HG03469 (cell line): Measurements from ENCODE around the gene CKMT1B.
"Not testable (repeated sequence)": the region's sequence is repeated elsewhere in the genome, so short reads cannot be mapped to it uniquely, and the experiment has no call there.

Experiments
- ATAC-seq: cut with Tn5 transposase; IDR thresholded peaks from one replicate; pipeline ENCODE4 v1.9.1; 2021; ENCODE audit warnings: mild to moderate bottlenecking, moderate library complexity, moderate number of reproducible peaks; ENCODE audit not compliant: unreplicated experiment

The CKMT1B gene

DNA sequence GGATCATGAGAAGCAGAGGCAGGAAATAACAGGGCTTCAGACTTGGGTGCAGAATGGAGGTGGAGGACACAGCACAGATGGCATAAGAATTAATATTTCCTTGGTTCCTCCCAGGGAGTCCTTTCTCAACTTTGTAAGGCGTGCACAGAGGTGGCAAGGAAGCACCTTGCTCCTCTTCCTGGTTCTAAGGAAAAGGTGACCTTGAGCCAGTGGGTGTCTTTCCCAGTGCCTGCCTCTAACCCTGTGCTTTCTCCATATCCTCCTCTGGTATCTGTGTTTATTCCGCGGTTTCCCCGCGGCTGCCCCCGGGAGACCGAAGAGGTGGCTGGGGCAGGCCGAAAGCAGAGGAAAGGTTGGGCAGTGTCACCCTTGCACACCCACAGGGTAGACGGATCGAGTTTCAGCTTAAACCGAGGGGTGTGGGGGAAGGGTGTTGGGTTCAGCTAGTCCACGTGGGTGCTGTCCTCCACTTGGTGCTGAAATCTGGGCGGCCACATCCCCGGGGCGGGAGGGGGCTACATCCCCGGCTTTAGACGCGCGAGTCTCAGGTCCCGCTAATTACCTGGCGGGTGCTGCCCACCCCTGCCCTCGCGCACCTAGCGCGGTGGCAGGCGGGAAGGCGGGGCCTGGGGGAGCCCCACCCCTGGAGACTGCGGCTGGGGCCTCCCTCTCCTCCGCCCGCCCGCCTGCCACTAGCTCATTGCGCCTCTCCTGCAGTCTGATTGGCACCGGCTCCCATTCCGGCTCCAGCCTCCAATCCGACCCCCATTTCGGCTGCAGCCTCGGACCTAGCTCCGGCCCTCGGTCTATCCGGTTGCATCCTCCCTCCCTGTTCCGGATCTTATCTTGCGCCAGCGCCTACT is at the start of gene CKMT1B:
TSS of gene CKMT1B (plus strand) at position 700 of the 863 bp plus-strand sequence. CDS start 192 bp downstream, outside the sequence.
- ATAC-seq, result not testable (repeated sequence)

DNA sequence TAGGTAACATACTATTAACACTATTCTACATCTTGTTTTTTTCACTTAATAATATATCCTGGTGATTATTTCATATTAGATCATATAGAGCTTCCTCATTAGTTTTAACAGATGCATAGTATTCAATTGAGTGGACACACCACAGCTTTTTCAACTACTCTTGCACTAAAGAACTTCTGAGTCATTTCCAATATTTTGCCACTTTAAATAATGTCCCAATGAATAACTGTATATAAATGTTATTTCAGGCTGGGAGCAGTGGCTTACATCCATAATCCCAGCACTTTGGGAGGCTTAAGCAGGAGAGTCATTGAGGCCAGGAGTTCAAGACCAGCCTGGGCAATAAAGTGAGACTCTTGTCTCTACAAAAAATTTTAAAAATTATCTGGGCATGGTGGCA is 49.6 kb upstream of the CKMT1B start:
- no peak for ATAC-seq

DNA sequence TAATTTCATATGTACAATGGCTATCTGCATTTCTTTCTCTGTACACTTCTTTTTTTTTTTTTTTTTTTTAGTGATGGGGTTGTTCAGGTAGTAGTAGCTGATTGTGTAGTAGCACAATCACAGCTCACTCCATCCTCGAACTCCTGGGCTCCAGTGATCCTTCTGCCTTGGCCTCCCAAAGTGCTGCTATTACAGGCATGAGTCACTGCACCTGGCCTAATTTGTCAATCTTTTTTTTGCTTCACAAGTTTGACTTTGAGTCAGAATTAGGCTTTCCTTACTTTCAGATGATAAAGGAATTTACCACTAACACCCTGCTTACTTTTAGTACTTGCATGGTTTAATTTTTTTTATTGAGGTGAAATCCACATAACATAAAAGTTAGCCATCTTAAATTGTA is 48.4 kb upstream of the CKMT1B start:
- ATAC-seq, result no peak

DNA sequence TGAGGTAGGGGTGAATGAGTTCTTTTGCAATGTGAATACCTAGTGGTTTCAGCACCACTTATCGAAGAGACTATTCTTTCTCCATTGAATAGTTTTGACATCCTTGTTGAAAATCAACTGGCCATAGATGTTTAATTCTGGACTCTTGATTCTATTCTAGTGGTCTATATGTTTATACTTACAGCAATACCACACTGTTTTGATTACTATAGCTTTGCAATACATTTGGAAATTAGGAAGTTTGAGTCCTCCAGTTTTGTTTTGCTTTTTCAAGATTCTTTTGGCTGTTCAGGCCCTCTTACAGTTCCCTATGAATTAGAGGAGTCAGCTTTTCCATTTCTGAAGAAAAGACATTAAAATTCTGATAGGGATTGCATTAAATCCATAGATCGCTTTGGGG is 46.3 kb upstream of the CKMT1B start:
- no peak for ATAC-seq

DNA sequence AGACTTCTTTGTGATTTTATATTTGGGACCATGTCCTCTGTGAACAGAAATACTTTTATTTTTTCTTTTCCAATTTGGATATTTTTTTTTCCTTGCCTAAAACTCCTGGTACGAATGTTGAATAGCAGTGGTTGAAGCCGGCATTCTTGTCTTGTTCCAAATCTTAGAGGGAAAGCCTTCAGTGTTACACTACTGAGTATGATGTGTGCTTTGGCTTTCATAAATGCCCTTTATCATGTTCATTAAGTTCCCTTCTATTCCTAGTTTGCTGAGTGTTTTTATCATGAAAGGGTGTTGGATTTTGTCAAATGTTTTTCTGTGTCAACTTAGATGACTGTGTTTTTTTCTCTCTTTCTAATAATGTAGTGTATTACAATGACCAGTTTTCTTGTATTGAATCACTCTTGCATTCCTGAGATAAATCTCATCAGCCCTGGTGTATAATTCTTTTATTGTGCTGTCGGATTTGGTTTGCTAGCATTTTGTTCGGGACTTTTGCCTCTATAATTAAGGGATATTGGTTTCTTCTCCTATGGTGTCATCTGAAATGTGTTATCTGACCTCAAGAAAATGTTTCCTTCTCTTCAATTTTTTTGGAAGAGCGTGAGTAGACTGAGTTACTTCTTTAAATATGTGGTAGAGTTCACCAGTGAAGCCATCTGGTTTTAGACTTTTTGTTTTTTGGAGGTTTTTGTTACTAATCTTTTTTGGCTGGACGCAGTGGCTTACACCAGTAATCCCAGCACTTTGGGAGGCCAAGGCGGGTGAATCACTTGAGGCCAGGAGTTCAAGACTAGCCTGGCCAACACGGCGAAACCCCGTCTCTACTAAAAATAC is 43.1 kb upstream of the CKMT1B start:
- no peak for ATAC-seq

DNA sequence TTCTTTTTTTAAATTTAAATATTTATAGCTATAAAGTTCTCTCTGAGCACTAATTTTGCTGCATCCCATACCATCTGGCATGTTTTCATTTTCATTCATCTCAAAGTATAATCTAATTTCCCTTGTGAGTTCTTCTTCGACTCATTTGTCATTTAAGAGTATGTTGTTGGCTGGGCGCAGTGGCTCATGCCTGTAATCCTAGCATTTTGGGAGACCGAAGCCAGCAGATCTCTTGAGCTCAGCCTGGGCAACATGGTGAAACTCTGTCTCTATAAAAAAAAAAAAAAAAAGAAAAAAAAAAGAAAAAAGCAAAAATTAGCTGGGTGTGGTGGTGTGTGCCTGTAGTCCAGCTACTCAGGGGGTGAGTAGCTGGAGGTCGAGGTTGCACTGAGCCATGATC is 41.6 kb upstream of the CKMT1B start:
- no peak for ATAC-seq

DNA sequence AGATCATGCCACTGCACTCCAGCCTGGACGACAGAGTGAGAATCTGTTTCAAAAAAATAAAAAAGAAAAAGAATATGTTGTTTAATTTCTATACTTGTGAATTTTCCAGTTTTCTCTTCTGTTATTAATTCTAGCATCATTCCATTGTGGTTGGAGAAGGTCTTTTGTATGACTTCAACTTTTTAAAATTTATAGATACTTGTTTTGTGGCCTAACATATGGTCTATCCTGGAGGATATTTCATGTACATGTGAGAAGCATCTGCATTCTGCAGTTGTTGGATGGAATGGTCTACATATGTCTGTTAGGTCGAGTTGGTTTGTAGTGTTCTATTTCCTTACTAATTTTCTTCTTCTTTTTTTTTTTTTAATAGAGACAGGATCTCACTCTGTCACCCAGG is 40.8 kb upstream of the CKMT1B start:
- no peak for ATAC-seq

DNA sequence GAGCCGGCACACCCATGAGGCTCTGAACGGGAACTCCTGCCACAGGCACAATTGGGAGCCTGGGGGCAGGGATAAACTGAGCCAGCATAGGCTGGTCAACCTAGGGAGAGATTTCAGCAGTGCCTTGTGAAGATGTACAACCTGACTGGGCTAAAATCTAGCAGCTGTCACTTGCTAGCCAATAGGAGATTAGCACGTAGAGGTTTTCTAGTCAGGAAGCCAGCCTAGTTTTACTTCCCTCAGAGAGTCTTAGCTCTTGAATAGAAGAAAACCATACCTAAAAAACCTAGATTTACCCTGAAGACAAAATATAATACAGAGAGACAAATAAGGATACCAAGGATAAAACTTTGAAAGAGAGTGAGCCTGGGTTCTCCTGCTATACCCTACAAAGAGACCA is 31.1 kb upstream of the CKMT1B start:
- ATAC-seq, result not testable (repeated sequence)

DNA sequence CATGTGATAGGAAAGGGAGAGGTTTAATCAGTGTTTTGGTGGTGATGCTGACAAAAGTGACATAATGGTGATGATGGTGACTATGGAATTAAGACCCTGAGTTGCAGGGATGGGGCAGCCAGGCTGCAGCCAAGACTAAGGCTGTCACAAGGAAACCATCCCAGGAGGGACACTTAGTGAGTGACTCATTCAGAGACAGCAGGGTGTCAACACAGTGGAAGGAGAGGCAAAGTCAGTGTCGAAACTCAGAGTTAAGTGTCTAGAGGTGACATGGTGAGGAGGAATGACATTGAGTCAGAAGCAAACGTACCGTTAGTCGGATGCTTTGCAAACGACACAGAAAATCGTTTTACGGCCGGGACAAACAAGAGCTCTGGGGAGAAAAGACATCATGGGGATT is 30.0 kb upstream of the CKMT1B start:
- not testable (repeated sequence) for ATAC-seq

DNA sequence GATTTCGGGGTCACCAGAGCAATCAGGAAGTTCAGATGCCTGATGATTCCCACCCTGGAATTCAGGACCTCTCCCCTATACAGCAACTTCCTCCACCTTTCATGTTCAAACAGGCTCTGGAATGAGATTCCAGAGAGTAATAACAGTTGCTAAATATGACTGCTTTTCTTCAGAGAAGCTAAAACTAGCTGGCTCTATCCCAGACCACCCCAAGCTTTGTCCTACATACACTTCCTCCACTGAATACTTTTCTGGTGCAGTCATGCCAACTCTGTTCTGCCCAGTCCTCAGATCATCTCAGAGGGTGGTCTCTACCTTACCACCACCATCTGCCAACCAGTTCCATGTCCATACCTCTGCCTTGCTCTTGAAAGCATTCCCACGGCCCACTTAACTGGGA is 27.2 kb upstream of the CKMT1B start:
- ATAC-seq, result not testable (repeated sequence)

DNA sequence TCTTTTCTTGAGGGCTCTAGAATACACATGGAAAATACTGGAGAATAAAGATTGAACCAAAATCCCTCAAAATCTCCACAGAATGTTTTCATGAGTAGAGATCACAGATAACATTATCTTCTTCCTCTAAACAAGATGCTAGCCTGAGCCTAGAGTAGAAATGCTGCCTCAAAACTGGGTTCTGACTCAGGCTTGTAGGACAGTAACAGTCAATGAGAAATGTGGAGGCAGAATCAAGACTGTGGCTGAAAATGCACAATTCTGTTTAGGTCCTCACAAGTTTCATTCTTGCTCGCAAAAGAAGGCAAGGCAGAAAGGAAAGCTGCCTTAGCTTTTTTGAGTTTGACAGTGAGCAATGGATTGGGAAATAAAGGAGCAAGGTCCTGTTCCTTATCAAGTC is 19.2 kb upstream of the CKMT1B start:
- not testable (repeated sequence) for ATAC-seq

DNA sequence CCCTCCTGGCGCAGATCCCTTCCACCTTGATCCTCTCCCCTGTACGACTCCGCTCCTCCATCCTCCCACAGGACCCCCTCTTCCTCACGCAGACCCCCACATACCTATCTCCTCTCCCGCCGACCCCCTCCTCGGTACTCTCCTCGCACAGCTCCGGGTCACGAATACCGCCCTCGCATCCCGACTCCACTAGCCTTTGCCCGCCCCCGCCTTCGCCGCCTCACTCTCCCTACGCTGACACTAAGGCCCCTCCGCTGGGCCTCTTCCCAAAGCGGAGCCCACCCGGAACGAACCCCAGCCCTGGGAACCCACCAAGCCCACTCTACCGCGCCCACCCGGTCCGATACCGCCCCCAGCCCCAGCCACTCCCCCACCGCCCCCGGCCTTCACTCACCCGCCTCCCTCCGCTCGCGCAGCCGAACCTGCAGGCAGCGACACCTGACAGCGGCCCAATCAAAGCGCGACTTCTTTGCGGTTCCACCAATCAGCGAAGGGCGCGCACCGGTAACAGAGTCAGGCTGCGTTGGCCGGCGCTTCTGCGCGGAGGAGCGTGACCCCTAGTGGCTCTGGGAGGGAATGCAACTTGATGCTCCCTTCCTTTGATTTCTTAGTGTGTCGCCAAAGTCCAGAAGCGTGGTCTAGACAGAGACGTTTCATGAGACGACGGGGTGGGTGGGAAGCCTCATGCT is 3.9 kb upstream of the CKMT1B start, which contains the start of gene PPIP5K1:
TSS of gene PPIP5K1 (minus strand) at position 431 of the 689 bp plus-strand sequence. CDS start 5,704 bp downstream, outside the sequence.
- ATAC-seq, result peak; percentile 79

DNA sequence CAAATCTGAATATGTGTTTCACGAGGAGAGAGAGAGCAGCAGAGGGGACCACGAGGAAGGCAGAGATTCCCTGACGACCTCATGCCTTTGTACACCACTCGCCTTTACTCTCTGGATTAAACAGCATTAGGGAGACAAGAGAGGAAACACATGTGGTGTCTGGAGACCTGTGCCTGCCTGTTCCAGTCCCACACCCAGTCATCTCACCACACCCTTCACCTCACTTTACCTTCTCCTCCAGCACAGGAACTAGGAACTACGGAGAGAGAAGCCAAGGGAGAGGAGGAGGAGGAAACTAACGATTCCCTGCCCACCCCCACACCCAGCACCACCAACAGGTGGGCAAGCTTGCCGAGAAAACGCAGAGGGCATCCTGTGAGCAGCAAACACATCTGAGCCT is 986 bp upstream of the CKMT1B start:
- not testable (repeated sequence) for ATAC-seq

DNA sequence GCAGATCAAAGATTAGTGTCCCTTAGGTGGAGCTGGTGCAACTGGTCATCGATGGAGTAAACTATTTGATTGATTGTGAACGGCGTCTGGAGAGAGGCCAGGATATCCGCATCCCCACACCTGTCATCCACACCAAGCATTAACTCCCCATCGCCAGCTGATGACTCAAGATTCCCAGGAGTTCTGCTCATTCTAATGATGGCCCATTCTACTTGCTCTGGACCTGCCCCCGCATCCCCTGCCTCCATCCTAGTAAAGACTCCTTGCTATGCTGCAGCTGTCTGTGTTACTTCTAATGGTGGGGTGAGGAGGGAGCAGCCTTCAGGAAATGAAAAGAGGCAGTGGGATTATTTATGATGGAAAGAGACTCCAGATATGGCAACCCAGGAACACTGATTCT is 5.3 kb downstream of the CKMT1B start:
- not testable (repeated sequence) for ATAC-seq

DNA sequence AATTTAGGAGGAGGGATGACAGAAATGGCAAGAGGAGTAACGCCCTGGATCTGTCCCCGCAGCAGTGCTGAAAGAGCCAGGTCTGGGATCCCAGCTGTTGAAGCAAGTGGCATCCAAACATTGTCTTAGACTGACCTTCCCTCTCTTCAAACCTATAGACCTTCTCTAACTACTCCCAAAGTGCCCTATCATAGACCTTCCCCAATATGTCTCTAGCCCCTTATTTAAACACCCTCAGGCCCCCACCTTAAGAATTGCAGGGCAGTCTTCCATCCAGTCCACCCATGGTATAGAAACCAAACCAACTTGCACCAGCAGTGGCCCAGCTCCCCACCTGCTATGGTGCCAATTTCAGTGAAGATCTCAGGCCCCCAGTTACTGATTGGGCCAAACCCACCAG is 6.4 kb downstream of the CKMT1B start:
- ATAC-seq, result not testable (repeated sequence)

DNA sequence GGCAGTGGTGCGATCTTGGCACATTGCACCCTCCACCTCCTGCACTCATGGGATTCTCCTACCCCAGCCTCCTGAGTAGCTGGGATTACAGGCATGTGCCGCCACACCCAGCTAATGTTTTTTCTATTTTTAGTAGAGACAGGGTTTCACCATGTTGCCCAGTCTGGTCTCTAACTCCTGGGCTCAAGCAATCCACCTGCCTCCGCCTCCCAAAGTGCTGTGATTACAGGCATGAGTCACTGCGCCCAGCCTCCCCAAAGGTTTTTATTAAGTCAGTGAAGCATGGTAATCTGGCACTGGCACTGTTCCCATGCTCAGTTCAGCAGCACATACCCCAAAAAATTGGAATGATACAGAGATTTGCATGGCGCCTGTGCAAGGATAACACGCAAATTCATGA is 8.4 kb downstream of the CKMT1B start:
- not testable (repeated sequence) for ATAC-seq

DNA sequence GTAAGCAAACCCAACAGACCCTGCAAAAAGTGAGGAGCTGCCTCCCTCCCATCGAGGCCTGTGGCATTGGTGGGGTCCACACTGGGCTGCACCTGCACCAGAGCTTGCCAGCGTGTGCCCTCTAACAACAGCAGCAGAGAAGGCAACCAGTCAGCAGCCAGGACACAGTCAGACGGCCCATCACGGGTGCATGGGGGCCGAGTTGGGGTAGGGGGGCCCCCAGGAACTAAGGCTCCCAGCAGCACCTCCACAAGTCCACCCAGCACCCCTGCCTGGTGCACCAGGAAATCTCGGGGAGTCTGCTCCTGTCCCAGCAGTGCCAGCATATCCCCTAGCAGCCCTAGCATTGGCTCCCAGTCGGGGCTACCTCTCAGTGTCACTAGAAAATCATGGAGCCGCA is 23.9 kb downstream of the CKMT1B start:
- not testable (repeated sequence) for ATAC-seq

DNA sequence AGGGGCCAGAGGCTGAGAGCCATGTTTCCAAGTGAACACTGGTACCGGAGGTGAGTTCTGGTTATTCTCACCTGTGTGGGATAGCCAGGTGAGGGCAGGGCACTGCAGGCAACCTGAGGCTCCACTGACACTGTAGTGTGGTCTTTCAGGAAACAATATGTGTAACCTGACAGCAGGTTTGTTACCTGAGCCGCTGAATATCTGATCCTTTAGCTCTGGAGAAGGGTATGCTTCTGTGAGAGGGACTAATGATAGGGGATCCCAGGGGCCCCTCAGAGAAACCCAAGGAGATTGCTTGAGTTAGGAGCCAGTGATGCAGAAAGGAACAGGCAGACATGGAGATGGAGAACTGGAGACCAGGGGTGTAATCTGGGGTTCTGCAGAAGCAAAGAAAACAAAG is 24.9 kb downstream of the CKMT1B start, which contains the start of gene STRC:
TSS of gene STRC (minus strand) at position 101 of the 400 bp plus-strand sequence. CDS start at position 23, 78 bp downstream.
- not testable (repeated sequence) for ATAC-seq

DNA sequence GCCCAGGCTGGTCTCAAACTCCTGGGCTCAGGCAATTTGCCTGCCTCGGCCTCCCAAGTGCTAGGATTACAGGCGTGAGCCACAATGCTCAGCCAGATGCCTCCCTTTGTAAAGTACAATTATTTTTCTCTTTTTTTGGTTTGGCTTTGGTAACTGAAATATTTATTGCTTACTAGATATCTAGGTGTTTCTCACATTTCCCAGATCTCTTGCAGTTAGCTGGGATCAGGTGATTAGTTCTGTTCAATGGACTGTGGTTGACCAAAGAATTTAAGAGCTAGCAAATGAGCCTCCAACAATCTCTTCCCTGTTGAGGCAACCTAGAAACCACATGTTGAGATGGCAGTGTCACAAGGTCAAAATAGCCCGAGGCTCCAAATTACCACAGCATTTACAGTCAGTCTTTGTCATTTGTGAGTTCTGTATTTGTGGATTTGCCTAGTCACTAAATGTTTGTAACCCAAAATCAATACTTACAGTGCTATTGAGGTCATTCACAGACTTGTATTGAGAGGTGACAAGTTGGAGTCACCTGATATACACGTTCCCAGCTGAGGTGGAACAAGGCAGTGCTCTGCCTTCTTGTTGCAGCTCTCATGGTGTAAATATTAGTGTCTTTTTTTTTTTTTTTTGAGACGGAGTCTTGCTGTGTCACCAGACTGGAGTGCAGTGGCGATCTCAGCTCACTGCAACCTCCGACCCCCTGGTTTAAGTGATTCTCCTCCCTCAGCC is 28.4 kb downstream of the CKMT1B start:
- ATAC-seq, result not testable (repeated sequence)

DNA sequence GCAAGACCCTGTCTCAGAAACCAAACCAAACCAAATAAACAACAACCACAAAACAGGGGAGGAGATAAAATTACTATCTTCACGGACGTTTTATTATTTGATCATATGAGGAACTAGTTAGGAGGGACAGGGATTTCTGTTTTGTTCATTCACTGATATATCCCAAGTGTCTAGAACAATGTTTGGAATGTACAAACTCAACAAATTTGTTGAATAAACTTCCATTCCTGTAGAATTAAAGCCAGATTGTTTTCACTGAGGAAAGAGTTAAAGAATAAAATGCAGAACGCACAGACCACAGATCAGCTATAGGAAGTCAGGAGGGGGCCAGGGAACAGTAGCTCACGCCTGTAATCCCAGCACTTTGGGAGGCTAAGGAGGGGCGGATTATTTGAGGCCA is 31.3 kb downstream of the CKMT1B start:
- ATAC-seq, result no peak
